Effector memory CD4-positive, alpha-beta T cell (primary cell): Measurements from ENCODE around the gene UPF2.
"Not testable (repeated sequence)": the region's sequence is repeated elsewhere in the genome, so short reads cannot be mapped to it uniquely, and the experiment has no call there.

Experiments used
- DNase-seq, 3 donors: peaks; one replicate each; pipeline ENCODE4 v3.0.0-alpha.2; 2020
- H3K27ac ChIP-seq: 2 replicates; pipeline ENCODE4 v1.7.0; 2013; ENCODE audit warnings: mild to moderate bottlenecking, low read length, moderate library complexity; ENCODE audit not compliant: insufficient read depth, poor library complexity, severe bottlenecking
- H3K27me3 ChIP-seq: replicated peaks from 2 replicates; pipeline ENCODE4 v1.7.0; 2013; ENCODE audit warnings: mild to moderate bottlenecking, low read length; ENCODE audit not compliant: insufficient read depth, control insufficient read depth, poor library complexity, severe bottlenecking
- H3K36me3 ChIP-seq: 2 replicates; pipeline ENCODE4 v1.7.0; 2013; ENCODE audit warnings: mild to moderate bottlenecking, low read length, moderate library complexity; ENCODE audit not compliant: control insufficient read depth, insufficient read depth
- H3K4me1 ChIP-seq: 2 replicates; pipeline ENCODE4 v1.7.0; 2013; ENCODE audit warnings: low read length, mild to moderate bottlenecking; ENCODE audit not compliant: control insufficient read depth, insufficient read depth, poor library complexity, severe bottlenecking
- H3K4me3 ChIP-seq: 2 replicates; pipeline ENCODE4 v1.7.0; 2013; ENCODE audit warnings: low read length, low read depth, mild to moderate bottlenecking; ENCODE audit not compliant: insufficient read depth, poor library complexity, severe bottlenecking
- H3K9me3 ChIP-seq: 2 replicates; pipeline ENCODE4 v1.7.0; 2013; ENCODE audit warnings: mild to moderate bottlenecking, low read length, moderate library complexity; ENCODE audit not compliant: control insufficient read depth
- total RNA-seq, 3 donors: gene quantifications; one replicate each; lab custom pipeline; 2026; lab: John Stamatoyannopoulos, UW

The UPF2 gene
- 72.0 to 87.1 (median 75.9) reads per million in 3 donors for total RNA-seq

- H3K4me1 ChIP-seq = peaks cover 11% of the 10 kb centered on the region
- no peaks in the 10 kb centered on the region for H3K36me3 ChIP-seq
- H3K27me3 ChIP-seq = no peaks in the 10 kb centered on the region
- peak within 1 kb of the TSS; percentile 99 for H3K4me3 ChIP-seq
- peak; percentile 95 to 97 (median 96) for DNase-seq
- H3K9me3 ChIP-seq = no peaks in the 10 kb centered on the region
- H3K27ac ChIP-seq = peak within 1 kb of the TSS; percentile 99
Measured at GRCh38 chr10:12042797-12043651, at the start of gene UPF2. Gene UPF2 (minus strand): TSS chr10:12042809. CDS start chr10:12035423, 7,386 bp downstream.

GRCh38 chr10:12091421-12091820 lies 48.8 kb upstream of the UPF2 start:
- Histone ChIP-seq H3K27ac (no peak overlapping the region), H3K27me3 (no peaks in the 10 kb centered on the region), H3K9me3 (no peaks in the 10 kb centered on the region), H3K4me3 (no peak overlapping the region), H3K36me3 (peaks cover 23% of the 10 kb centered on the region), H3K4me1 (no peaks in the 10 kb centered on the region)
- no peak for DNase-seq

GRCh38 chr10:12088919-12089318 lies 46.3 kb upstream of the UPF2 start:
- DNase-seq = no peak
- Histone ChIP-seq H3K9me3 (no peaks in the 10 kb centered on the region), H3K4me3 (no peak overlapping the region), H3K4me1 (no peaks in the 10 kb centered on the region), H3K27me3 (no peaks in the 10 kb centered on the region), H3K27ac (no peak overlapping the region), H3K36me3 (peaks cover 27% of the 10 kb centered on the region)

- Histone ChIP-seq H3K4me3 (no peak overlapping the region), H3K27me3 (no peaks in the 10 kb centered on the region), H3K27ac (no peak overlapping the region), H3K36me3 (peaks cover 15% of the 10 kb centered on the region), H3K4me1 (no peaks in the 10 kb centered on the region), H3K9me3 (no peaks in the 10 kb centered on the region)
- no peak for DNase-seq
Measured at GRCh38 chr10:12081879-12082557, 39.4 kb upstream of the UPF2 start.

GRCh38 chr10:12081470-12081869 lies 38.9 kb upstream of the UPF2 start:
- H3K27me3 ChIP-seq = no peaks in the 10 kb centered on the region
- no peak for DNase-seq
- H3K4me1 ChIP-seq = no peaks in the 10 kb centered on the region
- H3K9me3 ChIP-seq = no peaks in the 10 kb centered on the region
- H3K36me3 ChIP-seq = peaks cover 10% of the 10 kb centered on the region
- H3K27ac ChIP-seq = no peak overlapping the region
- no peak overlapping the region for H3K4me3 ChIP-seq

- Histone ChIP-seq H3K36me3 (peaks cover 6% of the 10 kb centered on the region), H3K4me3 (no peak overlapping the region), H3K27me3 (no peaks in the 10 kb centered on the region), H3K9me3 (no peaks in the 10 kb centered on the region), H3K27ac (no peak overlapping the region), H3K4me1 (no peaks in the 10 kb centered on the region)
- no peak for DNase-seq
Measured at GRCh38 chr10:12077580-12078180, 35.1 kb upstream of the UPF2 start.

GRCh38 chr10:12073526-12073925 lies 30.9 kb upstream of the UPF2 start:
- H3K4me3 ChIP-seq = no peak overlapping the region
- H3K9me3 ChIP-seq = no peaks in the 10 kb centered on the region
- peaks cover 6% of the 10 kb centered on the region for H3K36me3 ChIP-seq
- H3K4me1 ChIP-seq = peaks cover 9% of the 10 kb centered on the region
- no peak overlapping the region for H3K27ac ChIP-seq
- H3K27me3 ChIP-seq = no peaks in the 10 kb centered on the region
- DNase-seq = no peak

- not testable (repeated sequence) for H3K9me3 ChIP-seq, H3K4me1 ChIP-seq, H3K27ac ChIP-seq, H3K4me3 ChIP-seq, H3K36me3 ChIP-seq, DNase-seq, H3K27me3 ChIP-seq
Measured at GRCh38 chr10:12071441-12071840, 28.8 kb upstream of the UPF2 start.

GRCh38 chr10:12068449-12069269 lies 26.1 kb upstream of the UPF2 start, which contains the start of gene DHTKD1:
Gene DHTKD1 (plus strand): TSS chr10:12068954. CDS start chr10:12069034, 80 bp downstream.
- Histone ChIP-seq H3K4me3 (peak within 1 kb of the TSS; percentile 99), H3K4me1 (peaks cover 9% of the 10 kb centered on the region), H3K27ac (peak within 1 kb of the TSS; percentile 87), H3K27me3 (no peaks in the 10 kb centered on the region), H3K36me3 (no peaks in the 10 kb centered on the region), H3K9me3 (no peaks in the 10 kb centered on the region)
- DNase-seq = peak; percentile 96 to 98 (median 97)
